HG02678 (cell line): Measurements from ENCODE around the gene LMOD1.

ENCODE experiments used
- ATAC-seq: cut with Tn5 transposase; IDR thresholded peaks from one replicate; pipeline ENCODE4 v1.9.1; 2021; ENCODE audit warnings: mild to moderate bottlenecking, moderate library complexity; ENCODE audit not compliant: unreplicated experiment

Gene LMOD1

GRCh38 chr1:201895120-201895665, 51.2 kb downstream of the LMOD1 start:
- ATAC-seq: no peak

- ATAC-seq: no peak
Measured at GRCh38 chr1:201894343-201895119, 51.8 kb downstream of the LMOD1 start.

- ATAC-seq: no peak
Measured at GRCh38 chr1:201893431-201893830, 52.9 kb downstream of the LMOD1 start.

GRCh38 chr1:201892211-201892610, 54.1 kb downstream of the LMOD1 start:
- no peak for ATAC-seq

GRCh38 chr1:201891451-201892045, 54.8 kb downstream of the LMOD1 start:
- no peak for ATAC-seq

- no peak for ATAC-seq
Measured at GRCh38 chr1:201890806-201891450, 55.4 kb downstream of the LMOD1 start.

GRCh38 chr1:201890223-201890622, 56.1 kb downstream of the LMOD1 start:
- ATAC-seq: no peak

- ATAC-seq: no peak
Measured at GRCh38 chr1:201889090-201889968, 57.0 kb downstream of the LMOD1 start.

GRCh38 chr1:201888282-201889089, 57.9 kb downstream of the LMOD1 start, which contains the start of gene SHISA4:
Gene SHISA4, plus strand, starts transcription at chr1:201888898. Its CDS starts 97 bp downstream, at chr1:201888995.
- ATAC-seq: no peak

- no peak for ATAC-seq
Measured at GRCh38 chr1:201887116-201887866, 59.1 kb downstream of the LMOD1 start.

- no peak for ATAC-seq
Measured at GRCh38 chr1:201886103-201886885, 60.1 kb downstream of the LMOD1 start.

- no peak for ATAC-seq
Measured at GRCh38 chr1:201885531-201886075, 60.7 kb downstream of the LMOD1 start.

- ATAC-seq: no peak
Measured at GRCh38 chr1:201884425-201884824, 61.9 kb downstream of the LMOD1 start.

GRCh38 chr1:201883786-201884185, 62.6 kb downstream of the LMOD1 start:
- ATAC-seq: no peak

GRCh38 chr1:201883266-201883665, 63.1 kb downstream of the LMOD1 start:
- no peak for ATAC-seq

GRCh38 chr1:201882665-201883132, 63.6 kb downstream of the LMOD1 start:
- no peak for ATAC-seq

GRCh38 chr1:201881617-201882016, 64.7 kb downstream of the LMOD1 start:
- ATAC-seq: no peak
